Measurements from ENCODE around the gene FBXL12.

FBXL12 gene

GRCh38 chr19:9834726-9835506, 16.0 kb upstream of the FBXL12 start, which contains the start of gene PIN1 (continued):
- TF ChIP-seq PRDM10 (tag by site-specific recombination; IDR thresholded peaks at IDR 0.05) (0 out of 2 replicates have a peak, but pooled peaks have one; percentile 19), ZNF521 (tag by site-specific recombination; IDR thresholded peaks at IDR 0.05) (no peak), PATZ1 (tag by site-specific recombination; IDR thresholded peaks at IDR 0.05) (peak; percentile 73; the same call in 1 of the 2 replicates), OSR2 (tag by site-specific recombination; IDR thresholded peaks at IDR 0.05) (no peak), MYNN (tag by site-specific recombination; IDR thresholded peaks at IDR 0.05; ENCODE audit: borderline replicate concordance) (peak; percentile 99), ZBTB1 (tag by site-specific recombination; IDR thresholded peaks at IDR 0.05) (no peak), ZNF350 (tag by site-specific recombination; IDR thresholded peaks at IDR 0.05) (no peak), ZNF626 (tag by site-specific recombination; IDR thresholded peaks at IDR 0.05) (no peak), ZNF530 (tag by site-specific recombination; IDR thresholded peaks at IDR 0.05; ENCODE audit: low read depth) (no peak), ZEB2 (tag by site-specific recombination; IDR thresholded peaks at IDR 0.05) (peak; percentile 61), ZNF19 (tag by site-specific recombination; IDR thresholded peaks at IDR 0.05; ENCODE audit: low read depth) (no peak)

- no peaks in the 10 kb centered on the region for H3K9me3 ChIP-seq (ENCODE audit: control insufficient read depth, insufficient read depth, low read depth, low read length)
- TF ChIP-seq ZNF280C (tag by site-specific recombination; IDR thresholded peaks at IDR 0.05) = no peak
- no peak for TF ChIP-seq ZNF132 (tag by site-specific recombination; IDR thresholded peaks at IDR 0.05; ENCODE audit: borderline replicate concordance)
- no peak for TF ChIP-seq ZNF16 (tag by site-specific recombination; IDR thresholded peaks at IDR 0.05; ENCODE audit: low read depth)
- TF ChIP-seq EGR2 (tag by site-specific recombination; IDR thresholded peaks at IDR 0.05; ENCODE audit: low read depth) = no peak
- no peak for TF ChIP-seq ZSCAN30 (tag by site-specific recombination; IDR thresholded peaks at IDR 0.05)
- TF ChIP-seq ZFHX2 (tag by site-specific recombination; conservative IDR thresholded peaks at IDR 0.05) = no peak
- TF ChIP-seq BCL11A (tag by site-specific recombination; IDR thresholded peaks at IDR 0.05; ENCODE audit: low read depth) = no peak
- TF ChIP-seq ZBTB11 (tag by site-specific recombination; conservative IDR thresholded peaks at IDR 0.05; ENCODE audit: low read depth) = 0 out of 2 replicates have a peak, but pooled peaks have one; percentile 18
- peak; percentile 76; the same call in 1 of the 2 replicates for TF ChIP-seq SCRT2 (tag by site-specific recombination; IDR thresholded peaks at IDR 0.05)
- no peak overlapping the region for H3K27ac ChIP-seq (ENCODE audit: extremely low read depth, low read depth, low read length)
- POLR2A ChIA-PET = interaction anchor here (0.7 to 1.6 kb wide), 3 partner anchors 11 to 15 kb away, joined by 3 to 8 read pairs (median 6); partner anchors contain the start of gene FBXL12
- H3K4me3 ChIP-seq (ENCODE audit: low read depth, low read length) = peak overlapping the region; percentile 58
- H3K4me1 ChIP-seq (ENCODE audit: control insufficient read depth, insufficient read depth, low read length) = no peaks in the 10 kb centered on the region
- CTCF ChIA-PET = interaction anchor here (0.5 to 1.4 kb wide), 6 partner anchors 8 to 63 kb away, joined by 3 to 5 read pairs (median 3); no protein-coding TSS in a partner anchor
- peaks cover 12 to 46% of the 10 kb centered on the region in 2 experiments; a peak in 2 of 3 replicates for H3K36me3 ChIP-seq (ENCODE audit: control insufficient read depth in 2 of 2, insufficient read depth in 1 of 2, low read length in 2 of 2)
These were observed 15.4 kb upstream of the FBXL12 start for GRCh38 chr19:9834307-9834725.
